ENCODE measurements around the gene TTC6.

Gene TTC6

GRCh38 chr14:37579274-37579673, 16.2 kb upstream of the TTC6 start:
- TF ChIP-seq BACH2 (CRISPR knock-in tag; IDR thresholded peaks at IDR 0.05; ENCODE audit: borderline replicate concordance) (no peak), ARNTL (CRISPR knock-in tag; IDR thresholded peaks at IDR 0.05; ENCODE audit: borderline replicate concordance, low read depth) (no peak), CSRNP3 (CRISPR knock-in tag; IDR thresholded peaks at IDR 0.05) (no peak), ZC3H10 (CRISPR knock-in tag; IDR thresholded peaks at IDR 0.05) (no peak), TSHZ2 (CRISPR knock-in tag; IDR thresholded peaks at IDR 0.05) (no peak), POU6F1 (CRISPR knock-in tag; IDR thresholded peaks at IDR 0.05; ENCODE audit: borderline replicate concordance, low read depth) (no peak), ZNF70 (CRISPR knock-in tag; IDR thresholded peaks at IDR 0.05) (no peak), PPARA (CRISPR knock-in tag; IDR thresholded peaks at IDR 0.05; ENCODE audit: borderline replicate concordance) (no peak)
- no peak for ATAC-seq

- TF ChIP-seq GLIS3 (CRISPR knock-in tag; IDR thresholded peaks at IDR 0.05) (no peak), ZC3H10 (CRISPR knock-in tag; IDR thresholded peaks at IDR 0.05) (no peak), ISL1 (CRISPR knock-in tag; IDR thresholded peaks at IDR 0.05) (no peak)
- no peak for ATAC-seq
Observed at GRCh38 chr14:37580146-37580545, 15.3 kb upstream of the TTC6 start.

GRCh38 chr14:37583358-37584210, 11.8 kb upstream of the TTC6 start:
- no peak for ATAC-seq
- TF ChIP-seq ISL1 (CRISPR knock-in tag; IDR thresholded peaks at IDR 0.05) = no peak
- no peak for TF ChIP-seq ZFP30 (CRISPR knock-in tag; IDR thresholded peaks at IDR 0.05)
- no peak for TF ChIP-seq POU6F1 (CRISPR knock-in tag; IDR thresholded peaks at IDR 0.05; ENCODE audit: borderline replicate concordance, low read depth)
- no peak for TF ChIP-seq OSR1 (CRISPR knock-in tag; IDR thresholded peaks at IDR 0.05)
- no peak for TF ChIP-seq TOX (CRISPR knock-in tag; IDR thresholded peaks at IDR 0.05; ENCODE audit: borderline replicate concordance)
- TF ChIP-seq ZNF8 (CRISPR knock-in tag; IDR thresholded peaks at IDR 0.05) = no peak

- no peak for ATAC-seq
Observed at GRCh38 chr14:37584211-37585100, 11.0 kb upstream of the TTC6 start.

More at GRCh38 chr14:37584211-37585100, 11.0 kb upstream of the TTC6 start:
- TF ChIP-seq ZNF565 (CRISPR knock-in tag; conservative IDR thresholded peaks at IDR 0.05; ENCODE audit: low read depth) (no peak), ZNF70 (CRISPR knock-in tag; IDR thresholded peaks at IDR 0.05) (no peak), POU6F1 (CRISPR knock-in tag; IDR thresholded peaks at IDR 0.05; ENCODE audit: borderline replicate concordance, low read depth) (no peak), ESRRG (CRISPR knock-in tag; IDR thresholded peaks at IDR 0.05) (no peak), TCF4 (CRISPR knock-in tag; IDR thresholded peaks at IDR 0.05; ENCODE audit: borderline replicate concordance) (no peak), ZFP3 (CRISPR knock-in tag; IDR thresholded peaks at IDR 0.05) (no peak), ISL1 (CRISPR knock-in tag; IDR thresholded peaks at IDR 0.05) (no peak), TSHZ2 (CRISPR knock-in tag; IDR thresholded peaks at IDR 0.05) (no peak), GLIS3 (CRISPR knock-in tag; IDR thresholded peaks at IDR 0.05) (no peak), TOX (CRISPR knock-in tag; IDR thresholded peaks at IDR 0.05; ENCODE audit: borderline replicate concordance) (no peak), PPARA (CRISPR knock-in tag; IDR thresholded peaks at IDR 0.05; ENCODE audit: borderline replicate concordance) (no peak), BACH2 (CRISPR knock-in tag; IDR thresholded peaks at IDR 0.05; ENCODE audit: borderline replicate concordance) (no peak), SNAI2 (CRISPR knock-in tag; IDR thresholded peaks at IDR 0.05) (no peak), OSR1 (CRISPR knock-in tag; IDR thresholded peaks at IDR 0.05) (no peak)

Data from SK-N-SH treated with all-trans-retinoic acid at 6 μM for 48 hours (cell line).